Pulmonary artery endothelial cell (primary cell): ENCODE measurements around the gene CXCL3. TPM values are rescaled to one million over a fixed set of nuclear protein-coding genes. Genes with fewer than 3 reads are reported as not detected.
A peak's percentile ranks its signal among the peaks of the same experiment; 100 is the strongest.

ENCODE experiments used
- DNase-seq: peaks from one replicate; pipeline ENCODE4 v3.0.0-alpha.2; 2011; ENCODE audit warnings: low read depth, low spot score
- total RNA-seq: library from RNA; depleted of rRNA; stranded (reverse); fragments of >200 nt; gene quantifications from 2 replicates; pipeline ENCODE4 v1.2.3, GENCODE V29; 2014

The CXCL3 gene
- total RNA-seq, 1 donor from 2014 or later, result 1.5 TPM

DNA sequence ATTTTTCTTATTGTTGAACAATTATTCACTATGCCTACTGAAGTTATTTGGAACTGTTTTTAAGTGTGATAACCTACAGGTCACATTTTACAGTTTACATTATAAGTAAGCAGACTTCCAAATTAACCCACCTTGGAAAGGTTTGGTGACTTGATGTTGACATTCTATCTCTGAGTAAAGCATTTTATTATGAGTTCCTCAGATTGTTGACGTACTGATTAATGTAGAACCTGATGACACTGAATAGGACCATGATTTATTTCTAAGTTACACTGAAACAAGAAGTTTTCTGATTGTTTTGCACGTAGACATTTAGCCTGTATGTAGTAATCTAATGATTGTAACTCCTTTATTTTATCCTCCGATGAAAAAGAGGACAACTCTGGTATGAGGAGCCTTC is 17.0 kb upstream of the CXCL3 start:
- DNase-seq, result no peak

DNA sequence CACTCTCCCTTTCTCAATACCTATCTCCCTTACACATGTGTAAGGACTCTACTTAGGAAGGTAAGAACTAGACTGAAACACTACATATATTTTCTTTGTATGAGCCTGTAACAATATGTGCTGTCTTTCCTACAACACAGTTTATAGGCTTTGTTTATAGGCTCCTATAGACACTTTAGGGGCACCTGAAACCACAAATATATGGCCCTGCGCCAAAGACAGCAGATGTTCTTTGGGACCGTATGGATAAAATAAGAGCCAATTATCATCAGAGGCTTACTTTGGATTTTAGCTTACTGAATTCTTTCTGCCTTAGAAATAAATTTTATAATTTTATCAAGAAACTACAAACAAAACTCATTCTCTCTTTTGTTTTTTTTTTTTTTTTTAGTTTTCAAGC is 16.6 kb upstream of the CXCL3 start:
- DNase-seq, result no peak

DNA sequence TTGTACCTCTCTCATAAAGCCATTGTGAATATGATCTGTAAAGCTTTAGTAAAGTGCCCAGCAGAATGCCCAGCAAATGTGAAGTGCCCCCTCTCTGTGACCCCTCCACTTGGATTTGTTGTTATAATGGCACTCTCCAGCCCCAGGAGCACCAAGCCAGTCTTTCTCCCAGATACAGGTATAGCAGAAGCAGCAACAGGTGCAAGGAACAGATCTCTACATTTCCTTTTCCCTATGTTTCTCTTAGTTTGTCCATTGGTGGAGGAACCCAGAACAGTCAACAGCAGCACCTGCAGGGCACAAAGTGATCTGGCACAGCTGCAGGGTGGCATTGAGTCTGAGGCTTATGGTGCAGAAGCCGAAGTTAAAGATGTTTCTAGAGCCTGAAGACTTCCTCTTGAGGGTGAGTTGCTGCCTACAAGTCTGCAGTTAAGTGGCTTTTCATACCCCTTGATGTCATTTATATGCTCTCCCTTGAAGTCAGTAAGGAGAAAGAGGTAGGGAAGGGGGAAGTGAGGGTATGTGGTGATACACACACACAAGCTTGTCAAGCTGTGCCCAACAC is 16.1 kb upstream of the CXCL3 start:
- no peak for DNase-seq

DNA sequence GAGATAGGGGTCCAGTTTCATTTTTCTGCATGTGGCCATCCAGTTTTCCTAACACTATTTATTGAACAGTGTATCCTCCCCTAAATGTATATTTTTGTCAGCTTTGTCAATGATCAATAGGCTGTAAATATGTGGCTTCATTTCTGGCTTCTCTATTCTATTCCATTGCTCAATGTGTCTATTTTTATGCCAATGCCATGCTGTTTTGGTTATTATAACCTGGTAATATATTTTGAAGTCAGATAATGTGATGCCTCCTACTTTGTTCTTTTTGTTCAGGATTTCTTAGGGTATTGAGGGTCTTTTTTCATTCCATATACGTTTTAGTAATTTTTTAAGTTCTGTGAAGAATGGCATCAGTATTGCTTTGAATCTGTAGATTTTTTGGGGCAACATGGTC is 8.7 kb upstream of the CXCL3 start:
- DNase-seq, result no peak

DNA sequence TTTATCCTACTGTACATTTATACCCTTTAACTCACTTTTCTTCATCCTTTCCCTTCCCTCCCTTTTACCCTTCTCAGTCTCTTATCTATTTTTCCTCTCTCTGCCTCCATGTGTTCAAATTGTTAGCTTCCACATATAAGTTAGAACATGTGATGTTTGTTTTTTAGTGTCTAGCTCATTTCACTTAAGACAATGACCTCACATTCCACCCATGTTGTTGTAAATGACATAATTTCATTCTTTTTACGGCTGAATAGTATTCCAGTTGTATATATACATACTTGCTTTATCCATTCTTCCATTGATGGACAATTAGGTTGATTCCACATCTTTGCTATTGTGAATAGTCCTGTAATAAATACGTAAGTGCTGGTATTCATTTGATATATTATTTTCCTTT is 7.3 kb upstream of the CXCL3 start:
- DNase-seq, result no peak

DNA sequence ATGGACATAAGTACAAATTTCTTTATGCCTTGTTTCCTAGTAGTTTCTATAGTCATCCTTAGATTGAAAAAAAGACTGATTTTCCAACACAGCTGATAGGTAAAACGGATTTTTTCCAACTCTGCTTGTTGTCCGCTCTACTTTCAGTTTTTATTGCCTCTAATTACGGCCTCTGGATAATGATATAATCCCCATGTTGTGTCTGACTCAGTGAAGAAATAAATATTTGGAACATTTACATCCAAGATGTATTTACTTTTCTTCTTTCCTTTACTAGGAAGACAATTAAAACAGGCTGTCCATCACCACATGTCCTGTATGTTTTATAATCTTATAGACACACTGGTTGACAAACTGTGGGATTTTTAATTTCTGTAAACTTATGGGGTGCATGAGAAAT is 6.8 kb upstream of the CXCL3 start:
- no peak for DNase-seq

DNA sequence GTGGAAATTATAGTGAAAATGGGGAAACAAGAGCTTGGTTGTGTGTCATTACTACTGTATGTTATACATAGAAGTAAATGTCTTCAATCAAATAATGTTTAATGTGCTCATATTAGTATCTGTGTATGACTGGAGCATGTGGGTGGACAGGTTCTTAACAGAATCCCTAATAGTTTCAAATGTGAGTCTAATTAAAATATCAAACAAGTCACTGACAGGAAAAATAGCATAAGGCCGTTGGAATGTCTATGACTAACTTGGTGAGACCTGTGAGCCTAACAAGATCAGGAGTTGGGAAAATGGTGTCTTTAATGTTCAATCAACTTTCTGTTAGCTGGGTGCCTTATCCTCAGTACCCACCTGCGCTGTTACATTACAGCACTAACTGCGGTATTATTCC is 6.2 kb upstream of the CXCL3 start:
- no peak for DNase-seq

DNA sequence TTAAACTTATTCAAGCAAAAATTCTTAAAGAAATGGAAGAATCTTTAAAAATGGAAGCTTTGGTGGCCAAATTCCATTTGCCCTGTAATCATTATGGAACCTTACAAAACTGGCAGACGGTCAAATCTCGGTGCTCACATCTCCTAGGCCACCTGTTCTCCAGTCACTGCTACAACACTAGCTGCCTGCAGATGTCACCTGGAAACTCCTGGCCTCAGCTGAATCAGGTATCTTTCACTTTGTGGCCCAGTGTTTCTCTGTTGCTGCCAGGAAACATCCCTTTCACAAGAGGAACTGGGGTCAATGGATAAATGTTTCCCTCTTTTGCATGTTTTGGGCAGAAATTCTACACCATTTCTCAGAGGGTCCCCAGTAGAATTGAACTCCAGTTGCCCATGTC is 4.2 kb upstream of the CXCL3 start:
- DNase-seq, result no peak

DNA sequence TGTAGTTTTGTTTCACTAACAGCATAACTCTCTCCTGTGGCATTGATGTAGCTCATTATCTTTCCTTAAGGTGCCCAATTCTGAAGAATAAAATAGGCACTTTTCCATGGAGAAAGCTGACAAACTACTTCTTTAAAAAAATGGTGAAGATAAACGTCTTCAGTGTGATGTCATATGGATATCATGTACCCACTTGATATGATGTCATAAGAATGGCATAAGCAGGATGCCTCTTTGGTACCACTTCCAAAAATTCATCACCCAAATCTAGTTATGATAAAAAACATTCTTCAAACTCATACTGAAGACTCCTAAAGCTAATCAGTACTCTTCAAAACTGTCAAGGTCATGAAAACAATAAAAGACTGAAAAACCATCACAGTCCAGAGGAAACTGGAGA is 2.9 kb upstream of the CXCL3 start:
- DNase-seq, result no peak

DNA sequence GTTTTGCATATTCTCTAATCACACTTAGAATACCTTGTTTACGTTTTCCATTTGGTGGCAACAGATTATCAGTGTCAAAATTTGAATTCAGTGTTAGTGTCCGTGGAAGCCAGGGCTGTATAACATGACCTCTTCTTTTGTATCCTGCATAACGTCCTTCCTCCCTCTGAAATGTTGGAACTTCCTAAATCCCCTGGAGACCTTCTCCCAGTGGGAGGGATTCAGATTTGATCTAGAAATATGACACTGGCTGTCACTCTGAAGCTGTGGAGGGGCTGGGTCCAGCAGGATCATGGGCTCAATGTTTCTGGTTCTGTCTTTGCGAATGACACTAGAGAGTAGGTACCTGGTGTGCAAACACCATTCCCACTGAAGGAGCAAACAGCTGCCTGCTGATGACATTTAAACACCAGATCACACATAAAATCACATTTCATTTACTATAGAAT is 850 bp upstream of the CXCL3 start:
- DNase-seq, result no peak

DNA sequence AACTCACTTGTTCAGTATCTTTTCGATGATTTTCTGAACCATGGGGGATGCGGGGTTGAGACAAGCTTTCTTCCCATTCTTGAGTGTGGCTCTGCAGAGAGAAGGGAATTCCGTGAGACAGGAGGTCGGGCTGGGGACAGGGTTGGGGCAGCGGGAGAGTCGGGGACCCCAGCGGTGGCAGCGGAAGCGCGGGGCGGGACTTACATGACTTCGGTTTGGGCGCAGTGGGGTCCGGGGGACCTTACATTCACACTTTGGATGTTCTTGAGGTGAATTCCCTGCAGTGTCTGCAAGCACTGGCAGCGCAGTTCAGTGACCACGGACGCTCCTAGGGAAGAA is 434 bp downstream of the CXCL3 start:
- DNase-seq, result no peak

DNA sequence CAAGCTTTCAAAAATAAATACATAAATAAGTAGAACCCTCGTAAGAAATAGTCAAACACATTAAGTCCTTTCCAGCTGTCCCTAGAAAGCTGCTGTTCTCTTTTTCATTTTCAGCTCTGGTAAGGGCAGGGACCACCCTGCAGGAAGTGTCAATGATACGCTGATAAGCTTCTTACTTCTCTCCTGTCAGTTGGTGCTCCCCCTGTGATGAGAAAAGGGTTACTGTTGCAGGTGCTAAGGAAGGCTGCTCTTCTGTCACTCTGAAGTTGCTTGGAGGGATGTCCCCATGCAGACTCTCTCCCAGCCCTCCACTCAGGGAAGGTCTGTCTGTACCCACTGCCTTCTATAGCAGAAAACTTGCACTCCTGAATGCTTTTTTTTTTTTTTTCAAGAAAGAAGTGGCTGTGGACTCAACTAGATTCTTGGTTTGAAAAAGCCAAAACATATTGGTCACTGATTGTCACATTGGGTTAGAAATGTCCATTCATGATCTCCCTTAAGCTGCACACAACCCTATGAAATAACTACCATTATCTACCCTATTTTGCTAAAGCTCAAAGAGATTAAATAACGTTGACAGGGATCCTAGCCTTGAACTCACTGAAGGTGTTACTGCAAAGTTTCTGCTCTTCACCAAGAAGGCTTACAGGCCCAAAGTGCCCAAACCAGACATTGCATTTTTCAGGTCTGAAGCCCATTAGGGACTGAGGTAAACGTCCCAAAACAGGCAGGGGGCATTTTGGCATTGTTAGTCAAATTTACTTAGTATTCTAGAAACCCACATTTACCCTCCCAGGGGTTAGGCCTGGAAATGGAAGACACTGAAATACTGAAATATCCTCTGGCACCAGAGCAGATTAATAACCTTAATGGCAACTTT is 1.2 kb downstream of the CXCL3 start:
- no peak for DNase-seq

DNA sequence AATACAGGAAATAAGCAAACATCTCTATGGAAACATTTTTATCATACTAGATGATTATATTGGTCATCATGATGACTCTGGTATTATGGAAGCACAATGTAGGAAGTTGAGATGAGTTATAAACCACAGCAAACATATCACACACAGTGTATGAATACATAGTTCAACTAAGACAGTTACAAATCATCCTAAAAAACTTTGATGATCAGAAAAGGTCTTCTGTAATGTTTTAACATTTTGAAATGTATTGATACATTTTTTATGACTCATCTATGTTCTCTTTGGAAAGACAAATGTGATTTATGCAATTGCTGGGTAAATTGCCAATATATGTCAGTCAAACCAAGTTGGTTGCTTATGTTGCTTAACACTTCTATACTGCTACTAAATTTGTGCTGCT is 4.8 kb downstream of the CXCL3 start:
- DNase-seq, result no peak

DNA sequence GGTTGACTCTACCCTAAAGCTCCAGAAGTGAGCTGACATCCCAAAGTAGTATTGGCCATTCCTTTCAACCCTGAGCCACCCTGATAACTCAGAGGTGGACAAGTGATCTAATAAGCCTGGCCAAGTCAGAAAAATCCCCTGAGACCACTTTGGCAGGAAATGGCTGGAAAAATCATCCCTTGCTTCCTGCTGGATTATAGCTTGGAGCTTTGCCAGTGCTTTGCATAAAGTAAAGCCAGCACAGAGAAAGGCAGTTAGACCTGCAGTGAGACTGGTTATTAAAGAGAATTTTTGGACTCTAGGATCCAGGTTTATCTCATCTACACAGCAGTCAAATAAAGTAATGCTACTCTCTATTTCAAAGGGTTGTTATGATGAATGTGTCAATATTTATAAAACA is 6.4 kb downstream of the CXCL3 start:
- peak; percentile 35 for DNase-seq

DNA sequence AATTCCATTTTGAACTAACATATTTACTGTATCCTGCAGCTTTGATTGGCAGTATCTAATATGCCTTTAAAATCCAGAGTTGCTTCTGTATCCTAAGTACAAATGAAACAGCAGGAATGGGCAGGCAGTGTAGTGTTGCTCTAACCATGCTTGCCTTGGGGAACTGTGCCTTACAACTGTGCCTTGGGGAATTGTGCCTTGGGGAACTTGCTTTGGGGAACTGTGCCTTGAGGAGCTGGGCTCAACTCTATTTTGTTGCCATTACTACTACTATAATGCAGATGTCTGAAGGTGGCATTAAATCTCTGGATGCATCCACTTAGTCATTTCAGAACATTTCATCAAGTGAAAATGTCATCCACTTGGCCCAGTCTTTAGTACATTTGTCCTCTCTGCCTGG is 6.9 kb downstream of the CXCL3 start:
- DNase-seq, result no peak

DNA sequence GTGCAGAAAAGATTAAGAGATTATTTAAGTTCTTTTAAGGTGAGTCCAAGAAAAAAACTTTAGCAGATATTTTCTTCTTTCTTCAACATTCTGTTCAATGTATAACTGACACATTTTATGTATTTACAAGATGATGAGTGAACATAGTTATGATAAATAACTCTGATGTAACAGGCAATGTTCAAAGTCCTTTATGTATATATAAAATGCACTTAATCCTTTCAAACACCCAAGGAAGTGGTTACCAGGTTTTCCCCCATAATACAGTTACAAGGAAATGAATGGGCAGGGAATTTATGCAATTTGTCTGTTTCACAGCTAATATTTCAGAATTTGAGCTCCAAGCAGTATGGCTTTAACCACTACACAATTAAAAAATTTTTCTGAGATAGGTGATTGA is 8.2 kb downstream of the CXCL3 start:
- no peak for DNase-seq

DNA sequence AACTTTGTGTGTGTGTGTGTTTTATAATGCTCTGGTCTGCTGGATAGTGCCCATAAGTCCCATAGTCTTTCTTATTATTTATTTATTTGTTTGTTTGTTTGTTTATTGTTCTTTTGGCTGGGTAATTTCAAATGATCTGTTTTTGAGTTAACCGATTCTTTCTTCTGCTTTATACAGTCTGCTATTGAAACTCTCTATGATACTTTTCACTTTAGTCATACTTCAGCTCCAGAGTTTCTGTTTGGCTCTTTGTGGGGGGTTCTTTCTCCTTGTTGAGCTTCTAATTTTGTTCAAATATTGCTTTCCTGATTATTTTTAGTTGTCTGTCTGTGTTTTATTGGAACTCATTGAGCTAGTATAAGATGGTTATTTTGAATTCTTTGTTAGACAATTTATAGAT is 10.0 kb downstream of the CXCL3 start:
- no peak for DNase-seq

DNA sequence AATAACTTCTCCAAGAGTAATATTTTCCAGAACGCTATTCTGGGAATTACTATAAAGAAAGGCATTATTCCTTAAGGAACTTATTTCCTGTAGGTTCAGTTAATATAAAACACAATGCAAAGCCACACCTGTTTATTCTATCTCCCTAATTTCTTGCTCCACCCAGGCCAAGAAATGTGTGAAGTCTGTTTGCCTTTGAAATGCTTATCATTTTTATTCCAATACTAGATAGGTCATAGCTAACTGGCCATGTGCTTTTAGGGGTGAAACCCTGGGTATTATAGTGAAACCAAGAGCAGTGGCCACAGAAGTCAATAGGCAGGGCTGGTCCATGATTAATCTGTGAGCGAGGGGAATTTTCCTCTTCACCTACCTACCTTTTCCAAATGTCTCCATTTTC is 14.8 kb downstream of the CXCL3 start:
- no peak for DNase-seq

DNA sequence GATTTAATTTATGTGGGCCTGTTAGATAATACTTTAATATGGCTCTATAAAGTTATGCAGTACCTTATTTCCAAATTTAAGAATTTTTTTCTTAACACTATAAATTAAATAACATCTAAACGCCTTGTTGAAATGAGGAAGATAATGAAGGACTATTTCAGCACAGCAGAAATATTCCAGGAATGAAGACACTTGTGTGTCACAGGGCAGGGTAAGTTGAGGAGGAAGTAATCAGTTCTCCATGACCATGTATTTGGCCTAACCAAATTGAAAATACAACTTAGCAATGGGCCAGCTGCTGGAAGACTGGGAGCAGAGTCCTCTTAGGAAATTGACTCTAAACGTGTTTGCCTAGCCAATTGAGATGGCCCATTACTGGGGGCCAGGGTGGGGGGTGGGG is 16.9 kb downstream of the CXCL3 start:
- no peak for DNase-seq

DNA sequence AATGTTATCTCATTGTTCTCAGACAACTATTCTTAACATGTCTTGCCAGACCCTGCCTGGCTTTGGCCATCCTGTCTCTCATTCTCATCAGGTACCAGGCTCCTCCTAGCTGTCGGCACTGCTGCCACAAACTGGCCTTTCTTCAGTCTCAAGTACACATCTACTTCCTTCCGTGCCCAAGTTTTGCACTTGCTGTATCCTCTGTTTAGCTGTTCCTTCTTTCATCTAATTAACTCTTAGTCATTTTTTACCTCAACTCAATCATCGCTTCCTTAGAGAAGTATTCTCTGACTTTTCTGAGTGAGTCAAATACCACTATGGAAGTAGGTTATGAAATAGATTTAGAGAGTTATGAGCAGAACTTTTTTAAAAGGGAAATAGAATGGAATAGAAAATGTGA is 19.7 kb downstream of the CXCL3 start:
- DNase-seq, result no peak

DNA sequence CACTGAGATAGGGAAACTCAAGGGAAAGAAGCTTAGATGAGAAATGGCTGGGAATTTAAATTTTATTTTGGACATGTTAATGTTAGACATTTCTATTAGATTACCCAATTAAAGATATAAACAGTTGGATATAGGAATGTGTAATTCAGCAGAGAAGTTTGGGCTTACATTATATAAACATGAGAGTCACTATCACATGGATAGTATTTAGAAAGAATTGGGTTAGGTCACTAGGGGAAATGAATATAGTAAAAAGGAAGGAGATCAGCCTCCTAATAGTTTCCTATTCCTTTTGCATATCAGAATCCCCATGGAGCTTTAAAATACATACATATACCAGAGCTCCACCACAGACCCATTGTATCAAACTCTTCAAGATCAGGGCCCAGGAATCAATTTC is 20.4 kb downstream of the CXCL3 start:
- DNase-seq, result no peak

DNA sequence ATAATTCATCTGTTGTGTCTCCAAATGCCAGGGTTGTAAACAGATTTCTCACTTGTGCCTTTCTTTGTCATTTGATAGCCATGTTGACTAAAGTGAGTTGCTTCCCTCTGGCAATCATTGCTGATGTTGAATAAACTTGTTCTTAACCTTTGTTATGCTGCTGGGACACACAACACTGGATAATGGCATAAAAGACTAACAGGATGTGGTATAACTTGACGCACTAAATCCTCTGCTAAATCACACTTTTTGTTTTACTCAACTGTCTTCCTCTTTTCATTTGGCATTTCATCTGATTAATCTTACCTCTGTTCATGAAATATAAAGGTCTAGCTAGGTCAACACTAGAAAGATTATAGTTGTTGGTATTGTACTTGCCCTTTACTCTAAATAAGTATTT is 22.4 kb downstream of the CXCL3 start:
- DNase-seq, result no peak

DNA sequence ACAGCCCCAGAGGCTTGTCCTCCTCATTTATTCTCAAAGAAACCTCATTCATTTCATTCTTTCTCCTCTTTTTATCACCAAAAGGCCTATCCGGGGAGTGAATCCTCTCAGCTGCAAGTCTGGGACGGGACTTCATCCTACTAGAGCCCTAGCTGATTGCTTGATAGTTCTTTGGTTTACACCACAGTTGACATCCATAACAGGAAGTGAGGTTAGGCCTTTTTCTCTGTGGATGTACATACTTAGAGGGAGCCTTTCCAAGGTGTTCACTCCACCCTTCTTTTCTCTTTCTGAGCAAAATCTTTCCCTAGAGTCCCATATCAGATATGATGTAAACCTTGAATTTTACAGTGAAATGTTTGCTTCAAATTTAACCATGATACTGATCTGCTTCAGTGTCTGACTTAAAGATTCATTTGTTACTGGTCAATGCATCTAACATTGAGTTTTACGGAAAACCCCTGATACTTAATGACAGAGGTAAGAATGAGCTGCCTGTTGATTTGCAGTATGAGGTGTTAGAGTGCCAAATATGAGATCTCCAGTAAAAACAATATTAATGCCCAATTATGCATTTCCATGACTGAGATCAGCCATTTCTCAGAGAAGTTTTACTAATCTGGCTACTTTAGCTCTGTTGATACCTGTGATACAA is 23.2 kb downstream of the CXCL3 start:
- DNase-seq, result no peak
